Heart right ventricle (tissue), 16 donors: Measurements from ENCODE around the gene BTG3. TPM values are rescaled to one million over a fixed set of nuclear protein-coding genes. Genes with fewer than 3 reads are reported as not detected.

Source experiments
- ATAC-seq, 8 donors: fragments of 200-7000 bp; cut with Tn5 transposase; one replicate each; pipeline ENCODE4 v1.9.1; 2020; ENCODE audit warnings: mild to moderate bottlenecking in 8 of 8, moderate library complexity in 8 of 8, moderate number of reproducible peaks in 1 of 8
- DNase-seq, 2 donors: peaks; one replicate each; pipeline ENCODE4 v3.0.0-alpha.2; 2020
- H3K27ac ChIP-seq, 10 donors: fragments of 200-600 bp; sonication (generic) in 2 of 10; one replicate each; pipeline versions ENCODE4 v1.5.0 to v1.8.0; 2020 to 2022; ENCODE audit warnings: mild to moderate bottlenecking in 3 of 10
- H3K27me3 ChIP-seq, 7 donors: fragments of 200-600 bp; one replicate each; pipeline ENCODE4 v1.8.0; 2021 to 2022; ENCODE audit warnings: mild to moderate bottlenecking in 2 of 7
- H3K36me3 ChIP-seq, 9 donors: fragments of 200-600 bp; sonication (generic) in 1 of 9; one replicate each; pipeline versions ENCODE4 v1.5.0 to v1.8.0; 2020 to 2022; ENCODE audit warnings: mild to moderate bottlenecking in 2 of 9
- H3K4me1 ChIP-seq, 9 donors: fragments of 200-600 bp; sonication (generic) in 1 of 9; one replicate each; pipeline versions ENCODE4 v1.5.0 to v1.8.0; 2020 to 2022; ENCODE audit warnings: mild to moderate bottlenecking in 4 of 9
- H3K4me3 ChIP-seq, 10 donors: fragments of 200-600 bp; sonication (generic) in 2 of 10; one replicate each; pipeline versions ENCODE4 v1.5.0 to v1.8.0; 2020 to 2022; ENCODE audit warnings: mild to moderate bottlenecking in 7 of 10, moderate library complexity in 2 of 10
- H3K9me3 ChIP-seq, 11 donors: fragments of 200-600 bp in 10 of 11; sonication (generic) in 2 of 11; one replicate each; pipeline versions ENCODE4 v1.5.0 to v1.8.0; 2013 to 2022; ENCODE audit warnings: mild to moderate bottlenecking in 2 of 11, control low read depth in 1 of 11, moderate library complexity in 1 of 11
- CTCF ChIP-seq, 9 donors: fragments of 200-600 bp; sonication (generic) in 2 of 9; IDR thresholded peaks; one replicate each; pipeline versions ENCODE4 v1.5.0 to v1.8.0; 2021 to 2022; ENCODE audit warnings: antibody characterized with exemption in 9 of 9, mild to moderate bottlenecking in 5 of 9, moderate library complexity in 1 of 9
- WGBS, 2 donors: extraction: QIAGEN DNeasy Blood & Tissue Kit; methylation state at CpG; one replicate each; pipeline ENCODE4 v1.1.7; 2013; ENCODE audit warnings: inconsistent platforms in 1 of 2; 5-methylcytosine and 5-hydroxymethylcytosine counted together
- intact Hi-C, 10 donors: fragments of 100-400 bp; cut with DNase I; formaldehyde crosslinking; loops; one replicate each; pipeline versions ENCODE4 v1.11.1 to v1.14.2; 2022
- polyA plus RNA-seq, 2 donors: library from polyadenylated mRNA; stranded (reverse); fragments of 200-250 nt; gene quantifications; one replicate each; pipeline ENCODE4 v1.2.3, GENCODE V29; 2013
- total RNA-seq, 10 donors: library from RNA; stranded (reverse); fragmentation: NEBNext Ultra II Directional in 3 of 10; extraction: Animal tissue kit (Norgen Biotek cat#: 25700) in 3 of 10; gene quantifications; one replicate each; pipeline versions ENCODE4 v1.2.1 to v1.2.4, GENCODE V29; 2021 to 2023
- donor health status: Arrhythmogenic right ventricular cardiomyopathy.
- donor health status: ischemic (EF 13 %, LVEDD 7.1; RV severe dilation, severe dysfunction).
- donor health status: healthy with polysubstance abuse.
- donor health status: DM: no; HTN: yes; CAD: no.
- donor health status: DM: no; HTN: no; CAD: no.
- donor health status: ischemic (EF 25% LVEDD 6.9; RV normal size, moderate dysfunction).
- donor health status: ischemic (EF 25% LVEDD 5.7; RV mildly dilated, moderate dysfunction).
- donor health status: healthy.
- donor health status: DM: yes; HTN: yes; CAD: no.
- donor health status: Ischemic cardiomyopathy.
- donor health status: ischemic (EF 35%, LVEDD 5.7; RV mildly dilated, moderate dysfunction).
- donor health status: nonischemic (EF 11% LVEDD 7.7; RV severe dilation, severe dysfunction).
- donor health status: DM: yes; HTN: yes; CAD: no.
- donor health status: PGD.
- donor health status: ischemic (EF 29% LVEDD 5.4; RV normal size, mild dysfunction).
- donor health status: nonischemic (EF 23%, LVEDD 6.1; RV moderate dilation, normal function).

BTG3 gene
- total and polyA plus RNA-seq, 12 donors = 2.4 to 13.2 (median 5.5) TPM

- H3K4me3 ChIP-seq = no peak overlapping the region
- H3K27me3 ChIP-seq = peaks cover 0 to 2% (median 0%) of the 10 kb centered on the region in 7 donors
- no peak for ATAC-seq
- peaks cover 0 to 10% (median 2%) of the 10 kb centered on the region in 9 donors for H3K4me1 ChIP-seq
- H3K9me3 ChIP-seq = no peaks in the 10 kb centered on the region
- intact Hi-C loops = loop anchor here in 2 of 10 donors (10.0 kb wide), 1 partner anchor 198 kb away; the partner anchor contains the start of gene C21orf91 (in 2 of the 2)
- WGBS, 2 donors = 95 to 97% methylated on average over 1 of the region's 1 CpG
- no peak for TF ChIP-seq CTCF (IDR thresholded peaks at IDR 0.05)
- H3K27ac ChIP-seq = no peak overlapping the region
- DNase-seq = no peak
- no peaks in the 10 kb centered on the region for H3K36me3 ChIP-seq
These were observed 4.1 kb upstream of the BTG3 start for GRCh38 chr21:17616831-17617230.

- H3K36me3 ChIP-seq = peaks cover 0 to 6% (median 0%) of the 10 kb centered on the region in 9 donors
- peaks cover 0 to 24% (median 11%) of the 10 kb centered on the region in 9 donors for H3K4me1 ChIP-seq
- TF ChIP-seq CTCF (IDR thresholded peaks at IDR 0.05) = peak in 2 of 9 donors; percentile 8 to 10
- intact Hi-C loops = loop anchor here in 3 of 10 donors (1.0 to 10.0 kb wide), 3 partner anchors 15 to 289 kb away; partner anchors contain the start of gene C21orf91 (in 2 of the 3)
- WGBS, 2 donors = 18 to 19% methylated on average over 16 of the region's 16 CpGs
- DNase-seq (peak in 1 of 2 donors; percentile 23), ATAC-seq (peak in 6 of 8 donors; percentile 3 to 35 (median 14))
- peak overlapping the region; percentile 47 to 91 (median 85) for H3K27ac ChIP-seq
- H3K27me3 ChIP-seq = peaks cover 0 to 2% (median 0%) of the 10 kb centered on the region in 7 donors
- peak overlapping the region; percentile 78 to 92 (median 84) for H3K4me3 ChIP-seq
- H3K9me3 ChIP-seq = peaks cover 0 to 4% (median 0%) of the 10 kb centered on the region in 11 donors
These were observed 558 bp upstream of the BTG3 start for GRCh38 chr21:17613242-17613676.

GRCh38 chr21:17612023-17612564 lies 607 bp downstream of the BTG3 start:
- ATAC-seq = peak; percentile 3 to 50 (median 22)

More at GRCh38 chr21:17612023-17612564, 607 bp downstream of the BTG3 start:
- Histone ChIP-seq H3K4me3 (peak overlapping the region; percentile 78 to 92 (median 84)), H3K27ac (peak overlapping the region in 9 of 10 donors; percentile 47 to 91 (median 85)), H3K9me3 (peaks cover 0 to 4% (median 0%) of the 10 kb centered on the region in 11 donors), H3K4me1 (peaks cover 0 to 24% (median 11%) of the 10 kb centered on the region in 9 donors), H3K27me3 (peaks cover 0 to 2% (median 0%) of the 10 kb centered on the region in 7 donors), H3K36me3 (peaks cover 0 to 17% (median 6%) of the 10 kb centered on the region in 9 donors)
- intact Hi-C loops = loop anchor here in 2 of 10 donors (5.0 to 10.0 kb wide), 2 partner anchors 203 to 290 kb away; partner anchors contain the start of gene C21orf91 (in 2 of the 2)
- WGBS, 2 donors = 0% methylated on average over 38 to 50 of the region's 50 CpGs
- DNase-seq = peak; percentile 32 to 33
- TF ChIP-seq CTCF (IDR thresholded peaks at IDR 0.05) = no peak
